H1 (cell line): ENCODE measurements around the gene CALU. TPM values are rescaled to one million over a fixed set of nuclear protein-coding genes. Genes with fewer than 3 reads are reported as not detected.

Experiments used
- CTCF ChIA-PET: fragments of 300-600 bp; sonication (Branson Sonifier 250); formaldehyde crosslinking; loops from one replicate; lab custom pipeline; 2021; ENCODE audit not compliant: partially characterized antibody; lab: Charles Lee
- POLR2A ChIA-PET: fragments of 300-600 bp; sonication (Branson Sonifier 250); formaldehyde crosslinking; loops from one replicate; lab custom pipeline; 2021; ENCODE audit warnings: inconsistent platforms; ENCODE audit not compliant: partially characterized antibody; lab: Charles Lee
- DNase-seq, 2 experiments: peaks; one replicate each; pipeline versions ENCODE4 v3.0.0 to v3.0.0-alpha.2; 2010 to 2022; ENCODE audit warnings: low spot score in 2 of 2, low read depth in 1 of 2, mixed read lengths in 1 of 2
- FAIRE-seq: peaks from 2 replicates; lab custom pipeline; 2011; peaks lifted over from hg19 to GRCh38; lab: Jason Lieb, UNC
- H2AFZ ChIP-seq: 2 replicates; pipeline ENCODE4 v1.8.1; 2012; ENCODE audit warnings: low read length, inconsistent platforms
- H2AK5ac ChIP-seq: 2 replicates; pipeline ENCODE4 v1.6.1; 2013; ENCODE audit warnings: low read depth, low read length
- H2BK120ac ChIP-seq: replicated peaks from 2 replicates; pipeline ENCODE3; 2013; ENCODE audit warnings: low read depth, low read length, inconsistent platforms
- H2BK12ac ChIP-seq: 2 replicates; pipeline ENCODE4 v1.6.1; 2013; ENCODE audit warnings: low read depth, low read length
- H2BK15ac ChIP-seq: 2 replicates; pipeline ENCODE4 v1.6.1; 2013; ENCODE audit warnings: low read length
- H2BK20ac ChIP-seq: 2 replicates; pipeline ENCODE4 v1.6.1; 2013; ENCODE audit warnings: low read length
- H2BK5ac ChIP-seq: 2 replicates; pipeline ENCODE4 v1.6.1; 2013; ENCODE audit warnings: low read depth, low read length
- H3K14ac ChIP-seq: 2 replicates; pipeline ENCODE4 v1.6.1; 2013; ENCODE audit warnings: inconsistent platforms; ENCODE audit not compliant: insufficient read length
- H3K18ac ChIP-seq: 2 replicates; pipeline ENCODE4 v1.6.1; 2013; ENCODE audit warnings: low read length; ENCODE audit errors: extremely low read depth
- H3K23ac ChIP-seq: 2 replicates; pipeline ENCODE4 v1.6.1; 2013; ENCODE audit warnings: inconsistent platforms; ENCODE audit not compliant: insufficient read length
- H3K23me2 ChIP-seq: 2 replicates; pipeline ENCODE4 v1.6.1; 2013; ENCODE audit warnings: low read depth, low read length
- H3K27ac ChIP-seq: 2 replicates; pipeline ENCODE4 v1.6.1; 2011; ENCODE audit warnings: low read depth, low read length, inconsistent platforms
- H3K27me3 ChIP-seq, 4 experiments: replicated peaks in 1 of 4; 1 replicate in 1 of 4; 2 replicates in 3 of 4; pipeline versions ENCODE4 v1.6.1 to v1.8.1; 2011 to 2013; ENCODE audit warnings: low read length in 3 of 4, mild to moderate bottlenecking in 3 of 4, inconsistent platforms in 2 of 4, mixed read lengths in 2 of 4, moderate library complexity in 1 of 4; ENCODE audit not compliant: control insufficient read depth in 3 of 4, insufficient read depth in 3 of 4; ENCODE audit errors: extremely low read depth in 1 of 4
- H3K36me3 ChIP-seq, 4 experiments: 2 replicates each; pipeline versions ENCODE4 v1.6.1 to v1.8.1; 2011 to 2013; ENCODE audit warnings: mild to moderate bottlenecking in 4 of 4, low read length in 3 of 4, moderate library complexity in 2 of 4, control low read depth in 1 of 4, inconsistent platforms in 1 of 4; ENCODE audit not compliant: insufficient read depth in 4 of 4, control insufficient read depth in 2 of 4
- H3K4ac ChIP-seq: replicated peaks from 2 replicates; pipeline ENCODE3; 2013; ENCODE audit warnings: low read length, low read depth, mixed read lengths, inconsistent platforms; ENCODE audit not compliant: insufficient read length
- H3K4me1 ChIP-seq, 4 experiments: replicated peaks in 1 of 4; 1 replicate in 1 of 4; 2 replicates in 3 of 4; pipeline versions ENCODE4 v1.6.1 to v1.8.1; 2011 to 2013; ENCODE audit warnings: low read length in 3 of 4, inconsistent platforms in 2 of 4, mixed read lengths in 1 of 4; ENCODE audit not compliant: insufficient read depth in 4 of 4, control insufficient read depth in 3 of 4
- H3K4me2 ChIP-seq, 2 experiments: 2 replicates each; pipeline versions ENCODE4 v1.6.1 to v1.8.1; 2011 to 2013; ENCODE audit warnings: low read depth in 2 of 2, low read length in 2 of 2, control low read depth in 1 of 2, inconsistent platforms in 1 of 2, mild to moderate bottlenecking in 1 of 2; ENCODE audit not compliant: insufficient read depth in 1 of 2
- H3K4me3 ChIP-seq, 4 experiments: fragments of 200-600, 300-600 bp in 1 of 4; sonication (generic), shearing (Covaris generic), sonication (Bioruptor Twin) in 1 of 4; 2 replicates each; pipeline versions ENCODE4 v1.5.1 to v1.8.1; 2011 to 2016; ENCODE audit warnings: low read length in 4 of 4, low read depth in 3 of 4, control low read depth in 2 of 4, inconsistent platforms in 2 of 4, mild to moderate bottlenecking in 2 of 4, mixed read lengths in 1 of 4, moderate library complexity in 1 of 4; ENCODE audit not compliant: insufficient read depth in 2 of 4; ENCODE audit errors: extremely low read depth in 1 of 4
- H3K56ac ChIP-seq: replicated peaks from 2 replicates; pipeline ENCODE3; 2013; ENCODE audit warnings: low read depth, mild to moderate bottlenecking, mixed read lengths, low read length, inconsistent platforms; ENCODE audit not compliant: insufficient read length
- H3K79me1 ChIP-seq: 2 replicates; pipeline ENCODE4 v1.6.1; 2013; ENCODE audit warnings: low read depth, low read length, control low read depth
- H3K79me2 ChIP-seq, 2 experiments: 2 replicates each; pipeline versions ENCODE4 v1.6.1 to v1.8.1; 2012 to 2013; ENCODE audit warnings: low read length in 2 of 2, mild to moderate bottlenecking in 2 of 2, inconsistent platforms in 1 of 2; ENCODE audit not compliant: insufficient read depth in 2 of 2, control insufficient read depth in 1 of 2
- H3K9ac ChIP-seq, 4 experiments: replicated peaks in 1 of 4; 1 replicate in 1 of 4; 2 replicates in 3 of 4; pipeline versions ENCODE4 v1.6.1 to v1.8.1; 2011 to 2013; ENCODE audit warnings: low read depth in 3 of 4, low read length in 3 of 4, control low read depth in 2 of 4, mild to moderate bottlenecking in 2 of 4, moderate library complexity in 2 of 4, inconsistent platforms in 1 of 4; ENCODE audit errors: extremely low read depth in 1 of 4
- H3K9me3 ChIP-seq, 2 experiments: 2 replicates each; pipeline versions ENCODE4 v1.6.1 to v1.8.1; 2012 to 2013; ENCODE audit warnings: mild to moderate bottlenecking in 2 of 2, moderate library complexity in 2 of 2, control low read depth in 1 of 2, inconsistent platforms in 1 of 2, low read depth in 1 of 2, low read length in 1 of 2, mixed read lengths in 1 of 2; ENCODE audit not compliant: insufficient read depth in 2 of 2
- H4K20me1 ChIP-seq, 2 experiments: replicated peaks in 1 of 2; 2 replicates each; pipeline versions ENCODE3 to v1.8.1; 2011 to 2013; ENCODE audit warnings: inconsistent platforms in 2 of 2, low read length in 2 of 2, mild to moderate bottlenecking in 1 of 2; ENCODE audit not compliant: insufficient read depth in 2 of 2, control insufficient read depth in 1 of 2
- H4K5ac ChIP-seq: 2 replicates; pipeline ENCODE4 v1.6.1; 2013; ENCODE audit warnings: low read length, low read depth, mixed read lengths, inconsistent platforms; ENCODE audit not compliant: insufficient read length
- H4K8ac ChIP-seq: 2 replicates; pipeline ENCODE4 v1.8.0; 2013; ENCODE audit warnings: mild to moderate bottlenecking, moderate library complexity, low read length, inconsistent platforms; ENCODE audit not compliant: insufficient read depth; ENCODE audit errors: extremely low read depth
- H4K91ac ChIP-seq: replicated peaks from 2 replicates; pipeline ENCODE3; 2013; ENCODE audit warnings: low read length, mixed read lengths, inconsistent platforms; ENCODE audit not compliant: insufficient read length
- ATF2 ChIP-seq: IDR thresholded peaks from 2 replicates; pipeline ENCODE4 v1.6.1; 2012; ENCODE audit warnings: low read length, inconsistent platforms
- BRCA1 ChIP-seq: IDR thresholded peaks from 2 replicates; pipeline ENCODE4 v1.6.1; 2012; ENCODE audit warnings: low read depth, low read length, improper control_type of control experiment
- CTBP2 ChIP-seq: IDR thresholded peaks from 2 replicates; pipeline ENCODE4 v1.7.0; 2011; ENCODE audit warnings: borderline replicate concordance, mild to moderate bottlenecking, moderate library complexity, mixed read lengths, low read length; ENCODE audit not compliant: insufficient read depth, insufficient read length
- EZH2 ChIP-seq: fragments of 200-600 bp; sonication (generic); IDR thresholded peaks from 2 replicates; pipeline ENCODE4 v1.7.1; 2012; ENCODE audit warnings: low read depth, mild to moderate bottlenecking, moderate library complexity, low read length, inconsistent platforms; ENCODE audit not compliant: severe bottlenecking
- GTF2F1 ChIP-seq: IDR thresholded peaks from 2 replicates; pipeline ENCODE4 v1.6.1; 2012; ENCODE audit warnings: low read depth, low read length, improper control_type of control experiment, borderline replicate concordance
- JUND ChIP-seq: IDR thresholded peaks from 2 replicates; pipeline ENCODE4 v1.6.1; 2011; ENCODE audit warnings: mild to moderate bottlenecking, improper control_type of control experiment, low read length
- KDM1A ChIP-seq: fragments of 200-600, 300-600 bp; sonication (generic); IDR thresholded peaks from 2 replicates; pipeline ENCODE4 v1.7.1; 2016; ENCODE audit warnings: mild to moderate bottlenecking, low read length, borderline replicate concordance
- KDM4A ChIP-seq: IDR thresholded peaks from one replicate; pipeline ENCODE4 v1.7.1; 2012; ENCODE audit warnings: low read depth, mild to moderate bottlenecking, moderate library complexity, low read length, inconsistent platforms; ENCODE audit not compliant: severe bottlenecking
- MAFK ChIP-seq: IDR thresholded peaks from 2 replicates; pipeline ENCODE4 v1.6.1; 2012; ENCODE audit warnings: low read depth, mild to moderate bottlenecking, improper control_type of control experiment, low read length
- POLR2A ChIP-seq, 2 experiments: IDR thresholded peaks; 1 replicate in 1 of 2; 2 replicates in 1 of 2; pipeline ENCODE4 v1.6.1; 2011; ENCODE audit warnings: low read depth in 2 of 2, low read length in 2 of 2, mild to moderate bottlenecking in 2 of 2; ENCODE audit errors: control extremely low read depth in 1 of 2
- POU5F1 ChIP-seq: IDR thresholded peaks from 2 replicates; pipeline ENCODE4 v1.6.1; 2011; ENCODE audit warnings: low read depth, mild to moderate bottlenecking, low read length, moderate library complexity
- SP4 ChIP-seq: IDR thresholded peaks from 2 replicates; pipeline ENCODE4 v1.6.1; 2012; ENCODE audit warnings: low read length, inconsistent platforms
- SUZ12 ChIP-seq: fragments of 200-600 bp; sonication (generic); IDR thresholded peaks from 2 replicates; pipeline ENCODE4 v1.6.1; 2012; ENCODE audit warnings: mild to moderate bottlenecking, inconsistent platforms, low read length, moderate library complexity, mixed read lengths
- WGBS, 2 experiments: shearing (Covaris generic) in 1 of 2; methylation state at CpG; one replicate each; pipeline versions ENCODE4 v1.1.6 to v1.1.7; 2013 to 2015; ENCODE audit warnings: low lambda C conversion rate in 2 of 2, mixed read lengths in 2 of 2, inconsistent platforms in 1 of 2, low coverage in 1 of 2, missing lambda C conversion rate in 1 of 2; ENCODE audit not compliant: insufficient replicate concordance in 2 of 2, insufficient coverage in 1 of 2, insufficient read length in 1 of 2; ENCODE audit errors: extremely low coverage in 1 of 2, missing lambda C conversion rate in 1 of 2; 5-methylcytosine and 5-hydroxymethylcytosine counted together
- polyA plus RNA-seq, 7 experiments: library from polyadenylated mRNA; depleted of rRNA in 3 of 7; stranded (reverse) in 5 of 7; unstranded in 2 of 7; fragments of >200 nt in 5 of 7; fragments of 200-250 nt in 2 of 7; gene quantifications; 1 replicate in 5 of 7; 2 replicates in 1 of 7; 4 replicates in 1 of 7; pipeline versions ENCODE4 v1.2.1 to v1.2.3, GENCODE V29; 2011 to 2013; ENCODE audit warnings: missing spikeins in 2 of 7, mixed read lengths in 2 of 7
- total RNA-seq: library from RNA; stranded (reverse); fragmentation: NEBNext Ultra II Directional; extraction: Animal tissue kit (Norgen Biotek cat#: 25700); gene quantifications from 2 replicates; pipeline ENCODE4 v1.2.1, GENCODE V29; 2021

CALU gene
- total and polyA plus RNA-seq, 2 of the 8 experiments (the other 6 are each of a cell fraction or from before 2014, with no cell fraction given), result 67.2 to 170 TPM

GRCh38 chr7:128794436-128794835 lies 55.3 kb downstream of the CALU start:
- no peak overlapping the region for H4K5ac ChIP-seq
- no peaks in the 10 kb centered on the region for H3K9me3 ChIP-seq
- FAIRE-seq, result no peak
- no peaks in the 10 kb centered on the region for H3K79me2 ChIP-seq
- no peak overlapping the region for H3K9ac ChIP-seq
- ChIA-PET CTCF (interaction anchor here (0.8 to 5.8 kb wide), 10 partner anchors 8 to 87 kb away, joined by 3 to 42 read pairs (median 3); partner anchors contain the start of gene ATP6V1F), POLR2A (interaction anchor here (1.0 to 2.4 kb wide), 4 partner anchors 11 to 55 kb away, joined by 3 to 9 read pairs (median 3); partner anchors contain the start of gene CALU)
- H2BK12ac ChIP-seq, result no peak overlapping the region
- H2BK15ac ChIP-seq, result no peak overlapping the region
- no peak overlapping the region for H3K4me2 ChIP-seq
- peaks cover 6 to 11% (median 8%) of the 10 kb centered on the region in 4 experiments for H3K4me1 ChIP-seq
- no peak overlapping the region for H3K23ac ChIP-seq
- no peak overlapping the region for H3K18ac ChIP-seq
- H4K91ac ChIP-seq, result no peak overlapping the region
- peaks cover 0 to 13% (median 2%) of the 10 kb centered on the region in 4 experiments; a peak in 5 of 8 replicates for H3K36me3 ChIP-seq
- H2AFZ ChIP-seq, result no peak overlapping the region
- H2BK20ac ChIP-seq, result no peak overlapping the region
- no peak overlapping the region for H2BK5ac ChIP-seq
- H4K20me1 ChIP-seq, result no peaks in the 10 kb centered on the region
- no peak overlapping the region for H2AK5ac ChIP-seq
- no peak for DNase-seq
- H3K56ac ChIP-seq, result no peak overlapping the region
- no peak overlapping the region for H3K14ac ChIP-seq
- H3K79me1 ChIP-seq, result no peaks in the 10 kb centered on the region
- H3K4me3 ChIP-seq, result no peak overlapping the region
- no peak overlapping the region for H3K4ac ChIP-seq
- no peak overlapping the region for H3K27ac ChIP-seq
- H2BK120ac ChIP-seq, result no peak overlapping the region
- 89% methylated on average over 8 of the region's 8 CpGs; no CpG with 5 or more reads in 1 of the 2 experiments for WGBS, 2 experiments
- H4K8ac ChIP-seq, result no peak overlapping the region; the same call in 1 of the 2 replicates
- peaks cover 8% of the 10 kb centered on the region; the same call in 1 of the 2 replicates for H3K23me2 ChIP-seq
- no peaks in the 10 kb centered on the region for H3K27me3 ChIP-seq
- no peak for TF ChIP-seq CTBP2
- TF ChIP-seq SP4, result no peak
- no peak for TF ChIP-seq BRCA1
- TF ChIP-seq ATF2, result no peak
- no peak for TF ChIP-seq GTF2F1
- no peak for TF ChIP-seq EZH2
- TF ChIP-seq MAFK, result no peak
- TF ChIP-seq SUZ12, result no peak
- no peak for TF ChIP-seq KDM4A
- TF ChIP-seq JUND, result no peak
- TF ChIP-seq POU5F1, result no peak
- no peak for TF ChIP-seq KDM1A
- no peak for TF ChIP-seq POLR2A (IDR thresholded peaks at IDR 0.05; ENCODE audit: control extremely low read depth in 1 of 2, low read depth in 2 of 2, low read length in 2 of 2)
